HG02798 (cell line): ENCODE results near the gene ARAP1.

ENCODE experiments used
- ATAC-seq: cut with Tn5 transposase; IDR thresholded peaks from one replicate; pipeline ENCODE4 v1.9.1; 2021; ENCODE audit warnings: mild to moderate bottlenecking; ENCODE audit not compliant: unreplicated experiment, poor library complexity

Gene ARAP1

DNA sequence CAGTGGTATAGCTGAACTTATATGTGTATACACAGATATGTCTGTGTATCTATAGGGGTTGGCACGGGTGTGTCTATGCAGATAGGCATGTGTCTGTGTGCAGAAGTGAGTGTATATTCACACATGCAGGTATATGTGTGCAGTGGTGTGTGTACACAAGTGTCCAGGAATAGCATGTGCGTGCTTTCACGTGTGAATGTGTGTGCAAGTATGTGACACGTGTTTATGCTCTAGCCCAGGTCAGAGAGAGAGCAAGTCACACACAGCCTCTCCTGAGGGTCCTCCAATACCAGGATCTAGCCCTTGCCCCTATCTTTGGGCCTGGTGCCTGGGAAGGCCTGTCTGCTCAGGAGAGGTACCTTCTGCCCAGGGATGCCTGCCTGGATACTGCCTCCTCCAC is 104.3 kb downstream of the ARAP1 start:
- no peak for ATAC-seq

DNA sequence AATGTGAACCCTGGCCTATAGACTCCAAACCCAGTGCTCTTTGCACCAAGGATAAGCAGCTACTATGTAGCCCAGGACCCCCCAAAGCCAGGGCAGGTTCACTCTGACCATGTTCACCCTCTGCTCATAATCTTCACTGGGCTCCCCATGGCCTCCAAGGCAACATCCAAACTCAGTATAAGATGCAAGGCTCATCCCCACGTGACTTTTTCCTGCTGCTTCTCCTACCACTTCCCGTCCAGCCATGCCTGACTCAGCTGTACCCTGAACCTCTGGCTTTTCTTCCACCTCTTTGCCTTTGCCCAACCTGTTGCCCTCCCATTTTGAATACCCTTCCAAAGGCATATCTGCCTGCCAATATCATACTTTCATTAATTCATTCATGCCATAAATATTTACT is 105.7 kb downstream of the ARAP1 start:
- no peak for ATAC-seq

DNA sequence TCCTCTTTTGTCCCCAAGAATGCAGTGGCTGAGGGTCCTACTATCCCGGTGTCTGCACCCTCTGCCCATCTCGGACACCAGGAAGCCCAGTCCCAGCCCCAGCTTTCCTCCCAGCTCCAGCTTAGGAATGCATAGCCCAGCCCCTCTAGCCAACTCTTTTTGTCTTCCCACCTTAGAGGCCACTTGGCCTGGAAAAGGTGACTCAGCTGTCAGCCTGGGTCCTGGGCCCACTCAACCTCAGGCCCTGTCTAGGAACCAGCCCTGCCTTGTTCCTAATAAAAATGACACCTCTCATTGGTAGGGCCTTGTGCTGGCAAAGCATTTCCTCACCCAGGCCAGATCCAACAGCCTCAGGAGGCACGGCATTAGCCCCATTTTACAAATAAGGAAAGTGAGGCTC is 106.2 kb downstream of the ARAP1 start:
- no peak for ATAC-seq

DNA sequence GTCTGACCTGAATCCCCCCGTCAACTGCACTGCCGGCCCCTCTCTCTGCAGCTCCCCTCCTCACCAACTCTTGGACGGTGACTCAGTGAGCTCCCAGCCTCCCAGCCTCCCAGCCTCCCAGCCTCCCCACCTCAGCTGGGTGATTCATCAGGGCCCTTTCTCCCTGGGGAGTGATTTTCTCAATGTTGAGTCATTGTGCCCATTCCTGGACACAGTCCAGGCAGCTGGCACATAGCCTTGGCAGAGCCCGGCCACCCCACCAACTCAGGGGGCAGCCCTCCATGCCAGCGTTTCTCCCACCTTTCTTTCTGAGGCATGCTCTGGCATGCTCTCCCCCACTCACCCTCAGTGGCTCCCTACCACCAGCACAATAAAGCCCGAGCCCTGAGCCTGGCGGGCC is 108.7 kb downstream of the ARAP1 start:
- no peak for ATAC-seq

DNA sequence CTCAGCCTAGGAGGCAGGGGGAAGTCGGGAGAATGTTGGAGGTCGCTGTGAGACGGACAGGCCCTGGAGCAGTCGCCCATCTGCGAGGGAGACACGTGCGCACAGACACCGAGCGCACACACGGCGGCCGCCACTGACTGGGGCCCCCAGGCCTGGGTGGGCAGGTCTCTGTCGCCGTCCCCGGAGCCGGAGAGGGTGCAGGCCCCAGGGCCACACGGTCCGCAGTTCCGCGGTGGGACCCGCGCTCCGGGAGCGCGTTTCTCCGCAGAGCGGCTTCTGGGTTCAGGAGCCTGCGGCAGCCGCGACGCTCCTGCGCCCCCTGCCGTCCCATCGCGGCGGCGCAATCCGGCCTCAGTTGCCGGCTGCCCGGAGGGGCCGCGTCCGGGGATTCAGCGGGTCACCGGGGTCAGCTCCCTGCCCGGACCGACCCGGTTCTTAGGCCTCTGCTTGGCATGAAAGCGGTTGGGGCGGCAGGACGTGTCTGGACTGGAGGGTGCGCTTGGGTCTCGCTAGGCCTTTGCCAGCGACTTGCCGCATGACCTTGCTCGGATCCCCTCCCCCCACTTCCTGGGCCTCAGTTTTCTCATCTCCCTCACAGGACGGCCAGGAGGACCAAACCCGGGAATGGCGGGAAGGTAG is 109.2 kb downstream of the ARAP1 start:
- peak; percentile 60 for ATAC-seq

DNA sequence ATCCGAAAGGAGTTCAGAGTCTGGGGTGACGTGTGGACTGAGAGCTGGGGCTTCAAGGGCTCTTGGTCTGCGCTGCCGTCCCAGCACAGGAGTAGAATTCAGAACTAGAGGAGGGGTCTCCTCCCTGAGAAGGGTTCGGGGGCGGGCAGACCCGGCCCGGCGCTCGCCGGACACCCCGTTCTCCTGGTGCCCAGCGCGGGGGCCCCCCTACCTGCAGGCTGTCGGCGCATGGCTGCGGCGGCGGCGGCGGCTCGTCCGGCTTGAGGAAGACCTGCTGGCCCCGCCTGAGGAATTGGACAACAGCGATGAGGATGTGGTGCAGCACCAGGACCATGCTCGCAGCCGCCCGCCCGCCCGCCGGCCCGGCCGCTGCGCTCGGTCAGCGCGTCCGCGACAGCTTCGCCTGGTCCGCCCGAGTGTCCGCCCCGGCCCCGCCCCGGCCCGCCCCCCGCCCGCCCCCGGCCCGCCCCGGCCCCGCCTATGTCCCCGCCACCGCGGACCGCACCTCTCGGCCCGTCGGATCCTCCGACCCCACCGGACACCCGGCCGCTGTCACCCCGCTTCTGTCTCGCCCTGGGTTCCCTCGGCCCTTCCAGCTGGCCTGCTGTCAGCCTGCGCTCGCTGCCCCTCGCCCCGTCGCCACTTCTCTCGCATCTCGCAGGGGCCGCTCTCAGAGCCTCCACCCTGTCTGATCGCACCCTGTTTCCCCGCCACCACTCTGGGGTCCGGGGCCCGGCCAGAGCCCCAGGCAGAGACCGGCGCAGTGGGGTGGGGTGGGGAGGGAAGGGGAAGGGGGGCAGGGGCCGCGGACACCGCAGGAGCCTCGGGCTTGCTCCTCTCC is 109.9 kb downstream of the ARAP1 start:
- no peak for ATAC-seq

DNA sequence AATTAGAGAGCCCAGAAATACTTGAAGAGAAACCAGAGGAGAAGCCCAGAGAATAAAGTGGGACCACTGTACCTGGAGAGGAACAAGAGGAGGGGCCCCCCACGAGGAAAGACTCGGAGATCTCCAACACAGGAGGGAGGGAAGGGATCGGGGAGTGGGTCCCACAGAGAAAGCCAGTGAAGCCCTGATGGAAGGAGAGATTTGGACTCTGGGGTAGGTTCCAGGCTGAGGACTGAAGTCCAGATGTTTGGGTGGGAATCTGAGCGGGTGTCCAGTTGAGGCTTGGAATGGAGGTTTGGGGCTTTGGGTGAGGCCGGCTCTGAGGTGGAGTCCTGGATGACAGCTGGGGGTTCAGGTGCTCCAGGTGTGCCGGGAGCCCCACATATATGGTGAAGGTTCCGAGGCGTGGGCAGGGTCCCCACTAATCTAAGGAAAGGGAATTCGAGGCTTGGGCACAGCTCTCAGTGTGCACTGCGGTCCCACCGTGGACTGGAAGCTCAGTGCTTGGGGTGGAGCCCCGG is 110.6 kb downstream of the ARAP1 start:
- ATAC-seq, result no peak

DNA sequence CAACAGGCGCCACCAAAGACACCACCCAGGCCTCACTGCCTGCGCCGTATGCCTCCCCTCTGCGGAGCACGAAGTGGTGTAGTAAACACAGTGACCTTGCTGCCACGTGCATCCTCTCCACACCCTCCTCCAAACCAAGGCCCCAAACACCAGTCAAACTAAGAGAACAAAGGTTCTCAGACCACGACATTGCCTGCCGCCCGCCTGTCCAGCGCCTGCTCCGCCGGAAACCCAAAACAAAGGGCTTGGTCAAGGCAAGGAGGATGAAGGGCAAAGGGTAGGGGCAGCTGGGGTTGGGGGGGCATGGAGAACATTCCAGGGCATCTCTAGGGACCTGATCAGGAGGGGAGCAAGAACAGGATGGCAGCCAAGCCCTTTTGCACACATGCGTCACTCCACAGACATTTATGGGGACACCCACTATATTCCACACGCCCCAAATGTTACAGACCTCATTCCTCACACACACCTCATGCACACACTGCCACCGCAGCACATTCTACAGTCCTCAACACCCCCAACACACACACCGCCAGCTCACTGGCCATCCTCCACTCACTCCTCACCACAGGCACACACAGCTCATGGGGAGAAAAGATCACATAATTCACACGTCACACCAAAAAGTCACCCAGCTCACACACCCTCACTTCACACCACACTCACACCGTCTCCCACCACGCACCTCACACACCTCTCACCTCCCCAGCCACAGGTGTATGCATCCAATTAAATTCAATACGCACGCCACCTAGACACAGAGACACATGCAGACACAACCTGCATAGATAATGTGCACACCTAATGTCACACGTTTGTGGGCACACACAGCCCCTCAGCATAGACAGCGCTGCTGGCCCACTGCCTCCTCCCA is 112.5 kb downstream of the ARAP1 start:
- no peak for ATAC-seq

DNA sequence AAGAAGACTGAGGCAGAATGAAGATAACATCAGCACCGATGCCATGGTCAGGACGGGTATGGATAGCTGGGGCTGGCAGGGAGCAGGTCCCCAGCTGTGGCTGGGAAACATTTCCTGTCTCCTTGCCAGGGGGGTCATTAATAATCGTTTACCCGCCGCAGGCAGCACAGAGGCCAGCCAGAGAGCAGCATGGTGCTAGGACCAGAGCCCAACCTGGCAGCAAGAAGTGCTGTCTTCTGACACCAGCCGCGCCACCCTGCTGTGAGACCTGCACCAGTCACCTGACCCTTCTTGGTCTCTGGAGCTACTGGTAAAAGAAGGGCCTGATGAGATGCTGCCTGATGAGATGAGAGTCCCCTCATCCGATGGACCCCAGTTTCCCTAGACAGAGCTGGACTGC is 114.3 kb downstream of the ARAP1 start:
- no peak for ATAC-seq

DNA sequence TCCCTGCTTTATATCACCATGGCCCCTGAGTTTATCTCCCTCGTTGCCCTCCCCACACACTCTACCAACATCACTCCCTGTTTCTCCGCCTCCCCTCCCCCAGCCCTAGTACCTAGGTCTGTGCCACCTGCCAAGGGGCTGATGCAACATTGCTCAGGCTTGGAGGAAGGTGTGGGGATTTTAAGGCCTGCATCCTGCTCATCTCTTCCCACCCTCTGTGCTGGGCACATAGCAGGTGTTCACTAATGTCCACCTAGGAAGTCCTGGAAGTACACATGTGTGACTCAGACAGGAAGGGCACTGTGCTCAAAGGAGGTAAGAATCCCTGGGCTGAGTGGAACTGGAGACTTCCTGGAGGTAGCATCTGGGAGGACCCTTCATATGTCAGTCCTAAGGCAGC is 115.0 kb downstream of the ARAP1 start:
- ATAC-seq, result no peak

DNA sequence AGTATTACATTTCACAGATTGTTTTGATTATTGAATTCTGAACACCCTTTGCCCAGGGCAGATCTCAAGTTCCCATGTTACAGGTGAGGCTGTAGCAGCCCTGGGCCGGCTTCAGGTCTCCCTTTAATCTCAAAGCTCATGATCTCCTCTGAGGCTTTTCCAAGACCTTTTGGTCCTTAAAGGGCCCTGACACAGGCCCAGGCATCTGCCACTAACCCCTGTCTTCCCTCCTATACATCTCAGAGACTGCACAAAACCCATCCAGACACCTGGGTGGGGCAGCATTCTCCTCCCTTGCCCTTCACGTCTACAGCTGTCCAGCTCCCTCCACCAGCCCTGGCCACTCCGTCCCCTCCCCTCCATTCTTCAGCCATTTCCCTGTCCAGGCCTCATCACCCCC is 115.8 kb downstream of the ARAP1 start:
- no peak for ATAC-seq

DNA sequence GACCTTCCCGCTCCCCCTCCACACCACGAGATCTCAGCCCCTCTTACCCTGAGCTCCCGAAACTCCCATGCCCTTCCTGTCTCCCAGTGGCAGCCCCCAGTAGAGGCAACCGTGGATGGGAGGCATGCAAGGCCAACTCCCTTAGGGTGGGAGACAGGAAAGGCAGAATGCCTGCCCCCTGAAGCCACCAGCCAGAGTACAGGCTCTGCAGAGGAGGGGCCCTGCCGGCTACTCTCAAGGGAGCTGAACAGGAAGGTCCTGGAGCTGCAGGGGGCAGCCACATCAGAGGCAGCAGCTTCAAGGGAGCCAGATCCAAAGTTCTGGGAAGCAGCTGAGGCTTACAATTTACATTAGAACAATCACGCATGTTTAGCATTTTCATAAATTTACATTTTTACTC is 116.3 kb downstream of the ARAP1 start:
- no peak for ATAC-seq

DNA sequence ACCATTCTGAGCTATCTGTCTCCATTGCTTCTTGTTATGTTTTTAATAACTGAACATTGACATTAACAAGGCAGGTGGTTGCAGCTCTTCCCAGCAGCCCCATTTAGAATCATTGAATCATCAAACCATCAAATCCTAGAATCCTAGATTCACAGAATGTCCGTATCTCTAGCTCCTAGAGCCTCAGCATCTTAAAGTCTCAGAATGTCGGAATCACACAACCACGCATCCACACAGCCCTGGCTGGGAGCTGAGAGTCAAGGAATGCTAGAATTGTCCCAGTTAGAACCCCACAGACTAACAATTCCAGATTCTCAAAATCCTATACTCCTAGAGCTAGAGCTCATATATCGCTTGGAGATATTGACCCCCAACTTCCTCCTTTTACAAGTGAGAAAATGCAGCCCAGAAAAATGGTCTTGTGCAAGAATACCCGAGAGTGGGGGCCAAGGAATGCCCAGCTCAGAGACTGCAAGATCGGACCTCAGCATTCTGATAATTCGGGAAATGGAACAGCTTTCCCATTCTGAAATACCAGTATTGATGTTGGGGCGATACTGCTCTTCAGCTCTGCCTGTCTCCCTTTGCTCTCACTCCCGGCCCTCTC is 116.8 kb downstream of the ARAP1 start:
- no peak for ATAC-seq
